Medulla oblongata (tissue), 1 donor: Measurements from ENCODE around the gene EMC10.
"Not testable (repeated sequence)": the region's sequence is repeated elsewhere in the genome, so short reads cannot be mapped to it uniquely, and the experiment has no call there.

Source experiments
- DNase-seq: peaks from one replicate; pipeline ENCODE4 v3.0.0-alpha.2; 2015; ENCODE audit errors: extremely low spot score

EMC10 gene

DNA sequence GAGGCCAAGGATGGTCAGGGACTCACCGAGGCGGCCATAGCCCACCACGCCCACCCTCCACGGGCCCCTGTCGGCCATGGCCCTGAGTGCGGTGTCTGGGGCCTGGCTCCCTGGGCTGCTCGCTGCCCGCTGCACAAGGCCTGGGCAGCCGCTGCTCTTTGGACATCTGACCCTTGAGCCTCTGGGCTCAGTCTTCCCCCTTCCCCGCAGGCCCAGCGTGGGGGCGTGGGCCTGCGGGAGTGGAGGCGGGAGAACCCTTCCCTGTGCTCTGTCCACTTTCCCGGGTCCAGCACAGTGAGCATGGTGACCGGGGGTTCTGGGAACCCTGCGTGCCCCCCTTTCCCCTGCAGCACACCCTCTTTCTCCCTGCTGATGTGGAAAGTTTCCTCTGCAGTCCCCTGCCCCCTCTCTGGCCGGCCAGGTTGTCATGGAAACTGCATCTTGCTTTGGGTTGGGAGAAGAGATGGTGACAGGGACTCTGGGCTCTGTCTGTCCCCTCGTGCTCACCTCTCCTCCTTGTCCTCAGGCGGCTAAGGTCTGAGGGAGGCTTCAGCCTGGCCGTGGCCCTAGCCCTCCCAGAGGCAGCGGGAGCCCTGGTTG lies 37.5 kb downstream of the EMC10 start, which contains the start of gene ASPDH:
TSS of gene ASPDH (minus strand) at position 168 of the 600 bp plus-strand sequence. CDS start at position 78, 90 bp downstream.
- no peak for DNase-seq

DNA sequence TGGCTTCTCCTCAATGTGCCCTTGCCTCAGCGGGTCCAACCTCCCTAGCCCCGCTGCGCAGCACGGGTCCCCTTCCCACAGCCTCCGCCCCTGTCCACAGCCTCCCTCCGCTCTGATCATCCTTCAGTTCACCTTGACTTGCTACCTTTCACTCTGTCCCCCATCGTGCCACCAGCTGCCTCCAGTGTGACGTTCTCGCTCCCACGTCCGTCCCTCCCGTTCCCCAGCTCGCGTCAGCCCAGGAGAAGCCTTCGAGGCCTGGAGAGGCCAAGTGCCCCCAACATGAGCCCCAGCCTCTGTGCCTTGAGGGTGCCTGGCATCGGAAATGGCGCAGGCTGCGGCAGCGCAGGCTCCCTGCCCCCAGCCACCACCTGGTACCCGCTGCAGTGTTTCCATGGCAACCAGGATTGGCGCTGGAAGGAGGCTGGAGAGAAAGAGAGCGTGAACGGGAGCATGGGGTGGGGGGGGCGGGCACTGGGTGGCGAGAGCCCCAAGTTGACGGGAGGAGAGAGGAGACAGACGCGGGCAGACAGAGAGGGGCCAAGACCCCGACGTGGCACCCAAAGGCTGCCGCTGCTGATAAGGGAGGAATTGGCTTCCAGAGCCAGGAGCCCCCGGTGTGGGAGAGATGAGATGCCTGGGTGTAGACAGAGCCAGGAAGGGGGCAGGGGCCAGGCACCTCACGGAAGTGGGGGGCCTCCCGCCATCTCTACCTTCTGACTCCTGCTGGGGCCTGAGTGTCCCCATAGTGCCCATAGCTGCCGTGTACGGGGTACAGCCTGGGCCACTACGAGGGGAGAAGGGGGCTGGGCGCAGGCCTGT lies 38.2 kb downstream of the EMC10 start:
- peak; percentile 80 for DNase-seq

DNA sequence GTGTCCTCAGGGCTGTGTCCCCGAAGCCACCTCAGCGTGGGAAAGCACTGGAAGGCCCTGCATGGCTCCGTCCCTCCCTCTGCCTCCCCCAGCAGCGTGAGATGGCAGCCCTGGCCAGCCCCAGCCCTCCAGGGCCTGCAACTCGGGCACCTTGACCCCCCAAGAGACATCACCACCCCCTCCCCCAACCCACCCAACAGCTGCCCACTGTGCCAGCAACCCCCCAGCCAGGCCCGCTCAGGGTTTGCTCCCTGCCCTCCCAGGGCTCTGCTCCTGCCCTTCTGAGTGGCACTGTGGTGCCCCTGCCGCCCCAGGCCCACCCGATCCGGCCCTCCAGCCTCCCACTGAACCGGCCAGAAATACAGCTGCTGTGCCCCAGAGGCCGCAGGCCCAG lies 38.9 kb downstream of the EMC10 start:
- no peak for DNase-seq

DNA sequence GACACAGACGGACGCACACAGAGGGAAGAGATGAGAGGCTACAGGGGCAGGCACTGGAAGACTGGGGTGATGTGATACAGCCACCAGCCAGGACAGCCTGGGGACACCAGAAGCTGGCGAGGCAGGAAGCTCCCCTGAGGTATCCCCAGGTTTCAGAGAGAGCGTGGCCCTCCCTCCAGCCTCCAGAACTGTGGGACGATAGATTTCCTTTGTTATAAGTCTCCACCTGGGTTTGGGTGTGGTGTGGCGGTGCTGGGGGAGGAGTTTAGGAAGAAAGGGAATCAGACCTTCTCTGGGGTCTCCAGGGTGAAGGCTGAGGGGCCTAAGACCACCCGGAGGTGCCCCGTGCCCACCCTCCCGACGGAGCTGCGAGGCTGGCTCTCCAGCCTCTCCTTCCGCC lies 40.1 kb downstream of the EMC10 start:
- DNase-seq: no peak

GRCh38 chr19:50516964-50517703 lies 40.8 kb downstream of the EMC10 start:
- DNase-seq: no peak

DNA sequence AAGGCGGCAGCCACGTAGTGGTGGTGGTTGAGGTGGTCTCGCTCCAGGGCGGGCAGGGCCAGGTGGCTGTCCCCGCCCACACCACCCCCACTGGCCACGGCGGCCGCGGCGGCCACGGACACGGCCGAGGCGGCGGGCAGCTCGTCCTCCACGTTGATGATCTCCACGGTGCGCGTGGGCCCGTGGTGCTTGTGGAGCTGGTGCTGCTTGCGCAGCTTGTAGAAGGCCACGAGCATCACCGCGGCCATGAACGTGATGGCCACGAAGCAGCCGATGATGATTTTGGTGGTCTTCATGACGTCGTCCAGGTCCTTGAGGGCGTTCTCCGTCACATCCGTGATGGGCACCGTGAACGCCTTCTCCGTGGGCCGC lies 41.4 kb downstream of the EMC10 start:
- no peak for DNase-seq

- DNase-seq: no peak
Observed at GRCh38 chr19:50518091-50519005, 42.0 kb downstream of the EMC10 start.

DNA sequence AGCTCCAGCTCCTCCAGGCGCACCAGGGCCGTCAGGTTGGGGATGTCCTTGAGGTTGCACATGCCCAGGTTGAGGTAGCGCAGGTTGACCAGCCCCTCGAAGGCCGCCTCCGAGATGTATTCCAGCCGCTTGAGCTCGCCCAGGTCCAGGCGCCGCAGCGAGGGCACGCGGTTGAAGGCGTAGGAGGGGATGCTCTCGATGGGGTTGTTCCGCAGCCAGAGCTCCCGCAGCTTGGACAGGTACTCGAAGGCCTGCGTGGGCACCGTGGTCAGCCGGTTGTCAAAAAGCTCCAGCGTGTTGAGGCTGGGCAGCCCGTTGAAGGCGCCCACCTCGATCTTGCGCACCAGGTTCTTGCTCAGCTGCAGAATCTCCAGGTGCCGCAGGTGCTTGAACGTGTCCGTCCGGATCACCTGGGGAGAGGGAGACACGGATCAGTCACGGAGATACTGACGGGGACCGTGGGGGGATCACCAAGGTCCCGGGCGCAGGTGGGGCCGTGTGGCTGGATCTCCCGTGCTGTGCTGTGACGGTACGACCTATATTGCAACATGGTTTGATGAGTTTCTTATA lies 42.8 kb downstream of the EMC10 start:
- no peak for DNase-seq

DNA sequence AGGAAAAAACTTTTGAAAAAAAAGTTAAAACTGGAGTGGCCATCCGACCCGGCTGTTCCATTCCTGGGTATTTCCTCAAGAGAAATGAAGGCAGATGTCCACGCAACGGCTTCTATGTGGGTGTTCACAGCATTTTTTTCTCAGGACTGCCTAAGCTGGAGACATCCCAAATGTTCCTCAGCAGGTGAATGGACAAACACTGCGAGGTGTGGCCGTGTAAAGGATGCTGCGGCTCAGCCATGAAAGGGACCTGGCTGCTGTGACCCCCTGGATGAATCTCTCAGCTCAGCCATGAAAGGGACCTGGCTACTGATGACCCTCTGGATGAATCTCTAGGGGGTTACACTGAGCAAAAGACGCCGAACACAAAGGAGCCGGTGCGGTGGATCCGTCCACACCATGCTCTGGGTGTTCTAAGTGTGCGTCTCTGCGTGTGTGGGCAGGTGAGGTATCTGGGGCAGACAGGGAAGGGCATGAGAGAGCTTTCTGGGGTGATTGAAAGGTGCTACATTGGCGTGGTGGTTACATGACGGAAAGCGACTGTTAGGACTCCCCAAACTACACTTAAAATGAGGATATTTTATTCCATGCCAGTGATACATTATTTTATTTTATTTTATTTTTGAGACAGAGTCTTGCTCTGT lies 44.6 kb downstream of the EMC10 start:
- DNase-seq: no peak

- DNase-seq: no peak
Observed at GRCh38 chr19:50522881-50523280, 46.6 kb downstream of the EMC10 start.

GRCh38 chr19:50528052-50528451 lies 51.7 kb downstream of the EMC10 start:
- DNase-seq: not testable (repeated sequence)

GRCh38 chr19:50531171-50531612 lies 54.9 kb downstream of the EMC10 start:
- DNase-seq: no peak

- no peak for DNase-seq
Observed at GRCh38 chr19:50532952-50533351, 56.6 kb downstream of the EMC10 start.

DNA sequence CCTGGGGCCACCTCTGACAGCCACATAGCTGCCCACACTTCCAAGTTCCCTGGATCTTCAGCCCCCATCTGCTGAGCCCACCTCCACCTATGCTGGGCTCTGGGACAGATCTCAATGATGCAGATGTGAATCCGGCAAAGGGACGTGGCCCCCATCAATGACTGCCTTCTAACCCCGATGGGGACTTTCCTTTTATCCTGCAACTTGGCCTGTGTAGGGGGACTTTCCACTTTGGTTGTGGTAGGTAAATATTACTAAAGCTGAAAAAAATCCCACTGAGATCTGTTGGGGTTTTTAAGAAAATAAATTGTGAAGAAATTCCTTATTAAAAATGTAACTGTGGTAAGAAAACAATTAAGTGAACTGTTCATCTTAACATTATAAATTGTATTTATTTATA lies 58.2 kb downstream of the EMC10 start:
- DNase-seq: no peak

DNA sequence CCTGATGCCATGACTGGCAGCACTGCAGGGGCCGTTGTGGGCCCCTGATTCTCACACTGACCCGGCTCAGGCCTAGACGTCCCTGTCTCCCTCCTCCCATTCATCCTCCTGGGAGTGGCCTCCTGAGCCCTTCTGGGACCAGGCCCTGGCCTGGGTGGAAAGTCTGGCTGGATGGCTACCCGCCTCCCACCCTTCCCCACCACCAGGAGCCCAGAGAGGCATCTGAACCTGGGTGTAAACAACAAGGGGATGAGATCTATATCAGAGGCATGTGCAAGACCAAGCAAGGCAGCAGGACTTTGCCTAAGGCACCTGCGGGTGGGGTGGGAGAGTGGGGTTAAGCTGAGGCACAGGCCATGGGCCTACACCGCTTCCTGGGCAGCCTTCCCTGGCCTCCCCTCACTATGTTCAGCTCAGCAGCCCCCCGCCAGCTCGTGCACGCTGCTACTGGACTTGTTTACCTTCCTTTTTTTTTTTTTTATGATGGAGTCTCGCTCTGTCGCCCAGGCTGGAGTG lies 59.4 kb downstream of the EMC10 start:
- DNase-seq: no peak

- DNase-seq: no peak
Observed at GRCh38 chr19:50536662-50537305, 60.5 kb downstream of the EMC10 start.

DNA sequence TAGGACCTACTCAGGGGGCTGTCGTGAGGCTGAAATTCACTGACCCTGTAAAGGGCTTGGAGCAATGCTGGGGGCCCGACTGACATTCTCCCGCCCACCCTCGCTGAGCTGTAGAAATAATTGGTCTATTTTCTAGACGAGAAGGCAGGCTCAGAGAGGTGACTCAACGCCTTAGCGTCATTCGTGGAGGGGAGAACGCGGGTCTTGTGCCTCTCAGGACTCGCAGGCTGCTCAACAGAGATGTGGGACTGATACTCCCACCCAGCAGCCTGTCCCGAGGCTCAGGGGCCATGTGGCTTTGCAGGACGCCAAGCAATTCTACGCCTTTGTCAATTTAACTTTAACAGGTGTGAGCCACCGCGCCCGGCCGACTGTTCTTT lies 61.0 kb downstream of the EMC10 start:
- no peak for DNase-seq

GRCh38 chr19:50537769-50538230 lies 61.5 kb downstream of the EMC10 start:
- DNase-seq: peak; percentile 87
